ENCODE data around the gene GRM3.

The GRM3 gene

DNA sequence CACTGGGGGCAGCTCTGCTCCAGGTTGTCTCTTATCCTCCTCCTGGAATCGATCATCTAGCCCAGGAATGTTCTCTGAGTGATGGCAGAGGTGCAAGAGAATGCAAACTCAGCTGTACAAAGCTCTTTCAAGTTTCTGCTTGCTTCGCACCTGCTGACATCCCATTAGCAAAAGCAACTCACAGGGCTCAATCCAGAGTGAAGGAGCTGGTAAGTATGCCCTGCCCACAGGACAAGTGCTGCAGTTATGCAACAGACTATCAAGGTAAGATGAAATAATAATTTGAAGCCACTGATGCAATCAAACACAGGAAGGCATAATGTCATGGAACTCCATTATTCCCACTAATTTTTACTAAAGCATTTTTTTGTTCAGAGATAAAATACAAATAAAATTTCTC, 122.2 kb downstream of the GRM3 start:
- TF ChIP-seq, protein P1, sequence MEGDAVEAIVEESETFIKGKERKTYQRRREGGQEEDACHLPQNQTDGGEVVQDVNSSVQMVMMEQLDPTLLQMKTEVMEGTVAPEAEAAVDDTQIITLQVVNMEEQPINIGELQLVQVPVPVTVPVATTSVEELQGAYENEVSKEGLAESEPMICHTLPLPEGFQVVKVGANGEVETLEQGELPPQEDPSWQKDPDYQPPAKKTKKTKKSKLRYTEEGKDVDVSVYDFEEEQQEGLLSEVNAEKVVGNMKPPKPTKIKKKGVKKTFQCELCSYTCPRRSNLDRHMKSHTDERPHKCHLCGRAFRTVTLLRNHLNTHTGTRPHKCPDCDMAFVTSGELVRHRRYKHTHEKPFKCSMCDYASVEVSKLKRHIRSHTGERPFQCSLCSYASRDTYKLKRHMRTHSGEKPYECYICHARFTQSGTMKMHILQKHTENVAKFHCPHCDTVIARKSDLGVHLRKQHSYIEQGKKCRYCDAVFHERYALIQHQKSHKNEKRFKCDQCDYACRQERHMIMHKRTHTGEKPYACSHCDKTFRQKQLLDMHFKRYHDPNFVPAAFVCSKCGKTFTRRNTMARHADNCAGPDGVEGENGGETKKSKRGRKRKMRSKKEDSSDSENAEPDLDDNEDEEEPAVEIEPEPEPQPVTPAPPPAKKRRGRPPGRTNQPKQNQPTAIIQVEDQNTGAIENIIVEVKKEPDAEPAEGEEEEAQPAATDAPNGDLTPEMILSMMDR (IDR thresholded peaks at IDR 0.05; ENCODE audit: insufficient read depth, low read depth, low read length, missing control alignments): no peak

DNA sequence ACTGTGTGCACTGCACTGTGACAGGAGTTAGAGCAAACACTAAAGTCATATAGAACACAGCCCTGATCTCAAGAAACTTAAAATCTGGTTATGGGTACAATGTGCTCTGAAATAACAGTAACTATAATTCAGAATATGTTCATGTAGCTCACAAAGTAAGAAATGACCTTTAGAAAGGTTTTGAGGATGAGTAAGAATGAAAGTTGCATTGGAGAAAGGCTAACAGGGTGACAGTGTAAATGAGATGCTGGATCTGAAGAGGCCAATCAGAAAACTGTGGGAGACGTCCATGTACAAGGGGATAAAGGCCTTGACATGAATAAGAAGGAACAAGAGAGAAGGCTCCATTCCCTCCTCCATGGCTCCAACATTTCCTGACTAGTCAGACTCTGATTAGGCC, 124.7 kb downstream of the GRM3 start:
- DNase-seq (ENCODE audit: low read depth): no peak
- H3K4me3 ChIP-seq (ENCODE audit: low read length): no peak overlapping the region
- TF ChIP-seq, protein P1 (IDR thresholded peaks at IDR 0.05; ENCODE audit: insufficient read depth, low read depth, low read length, missing control alignments): no peak

More for the DNA sequence above, 122.2 kb downstream of the GRM3 start:
- no peak overlapping the region for H3K4me3 ChIP-seq (ENCODE audit: low read length)
- no peak for DNase-seq (ENCODE audit: low read depth)

DNA sequence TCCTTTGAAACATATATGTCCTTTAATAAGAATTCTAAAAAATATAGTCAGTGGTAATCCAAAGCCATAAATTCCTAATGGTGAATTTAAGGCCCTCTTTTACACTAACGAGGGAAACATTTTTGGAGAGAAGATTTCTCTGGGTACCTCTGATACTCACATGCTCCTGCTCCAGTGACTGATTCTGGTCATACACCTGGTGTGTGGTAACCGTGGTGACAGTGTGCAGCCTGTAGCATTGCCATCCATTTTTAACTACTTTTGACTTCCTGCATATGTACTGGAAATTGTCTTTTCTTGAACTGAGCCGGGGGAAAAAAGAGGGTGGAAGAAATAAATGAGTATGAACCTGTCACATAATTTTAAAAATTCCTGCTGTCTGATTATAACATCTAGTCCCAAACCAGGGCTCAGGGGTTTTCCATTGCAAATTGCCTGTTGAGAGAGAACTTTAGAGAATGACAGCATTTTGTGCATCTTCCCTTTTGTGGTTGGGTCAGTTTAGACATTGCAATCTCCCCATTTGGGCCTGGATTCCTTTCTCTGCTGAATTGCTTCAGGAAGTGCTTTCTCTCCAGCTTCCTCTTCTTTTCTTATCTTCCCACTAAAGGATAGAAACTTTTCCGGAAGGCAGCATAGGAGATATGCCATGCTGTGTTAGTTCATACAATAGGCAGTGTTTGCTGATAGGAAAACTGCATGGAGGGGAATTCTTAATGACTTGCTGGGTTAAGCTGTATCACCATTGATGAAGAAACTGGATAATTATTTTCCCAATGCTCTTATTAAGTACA, 125.5 kb downstream of the GRM3 start:
- H3K4me3 ChIP-seq (ENCODE audit: low read length): no peak overlapping the region
- TF ChIP-seq, protein P1 (IDR thresholded peaks at IDR 0.05; ENCODE audit: insufficient read depth, low read depth, low read length, missing control alignments): no peak
- DNase-seq (ENCODE audit: low read depth): no peak

DNA sequence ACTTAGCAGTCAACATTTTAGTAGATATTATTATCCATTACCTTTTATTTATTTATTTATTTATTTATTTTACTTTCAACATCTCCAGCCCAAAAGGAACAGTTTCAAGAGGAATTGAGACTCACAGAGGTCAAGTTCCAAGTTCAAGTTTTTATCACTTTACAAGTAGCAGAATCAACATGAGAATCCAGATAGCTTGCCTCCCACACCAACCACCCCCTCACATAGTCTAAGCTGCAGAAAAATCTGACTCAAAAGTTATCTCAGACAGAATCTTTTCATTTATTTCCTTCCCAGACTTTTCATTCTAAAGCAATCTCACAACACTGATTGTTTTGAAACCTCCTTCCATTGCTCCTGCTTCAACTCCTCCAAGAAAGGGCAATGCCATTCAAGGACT, 129.6 kb downstream of the GRM3 start:
- DNase-seq (ENCODE audit: low read depth): no peak
- TF ChIP-seq, protein P1 (IDR thresholded peaks at IDR 0.05; ENCODE audit: insufficient read depth, low read depth, low read length, missing control alignments): no peak
- H3K4me3 ChIP-seq (ENCODE audit: low read length): no peak overlapping the region

DNA sequence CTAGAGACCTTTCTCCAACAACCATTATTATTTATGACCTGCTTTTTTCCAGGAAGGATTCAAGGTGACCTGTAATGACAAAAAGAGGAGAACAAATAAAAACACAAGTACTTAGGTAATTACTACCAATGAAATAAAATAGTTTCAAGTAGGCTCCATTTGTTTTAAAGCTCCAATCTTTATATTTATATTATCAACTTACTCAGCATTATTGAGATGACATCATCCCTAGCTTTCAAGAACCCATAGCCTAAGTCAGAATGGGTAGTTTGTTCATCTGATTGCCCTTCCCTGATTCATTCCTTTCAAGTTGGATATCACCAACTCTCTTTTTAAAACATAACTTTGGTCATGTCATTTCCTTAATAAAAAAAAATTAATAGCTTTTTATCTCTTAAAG, 131.5 kb downstream of the GRM3 start:
- no peak for DNase-seq (ENCODE audit: low read depth)
- no peak overlapping the region for H3K4me3 ChIP-seq (ENCODE audit: low read length)
- TF ChIP-seq, protein P1 (IDR thresholded peaks at IDR 0.05; ENCODE audit: insufficient read depth, low read depth, low read length, missing control alignments): no peak

DNA sequence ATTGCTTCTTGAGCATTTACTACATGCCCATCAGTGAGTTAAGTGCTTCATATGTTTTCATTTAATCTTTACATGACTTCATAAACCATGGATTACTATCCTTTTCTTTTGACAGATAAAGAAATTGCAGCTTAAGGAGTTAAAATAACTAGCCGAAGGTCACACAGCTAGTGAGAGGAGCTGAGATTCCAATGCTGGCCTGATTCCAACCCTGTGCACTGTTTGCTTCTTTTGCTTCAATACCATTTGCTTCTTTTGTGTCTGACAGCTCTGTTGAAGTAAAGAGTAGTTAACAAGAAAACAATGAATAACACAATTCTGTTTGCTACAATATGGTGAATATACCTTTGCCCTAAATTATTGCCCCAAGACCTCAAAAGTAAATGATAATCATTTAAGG, 132.4 kb downstream of the GRM3 start:
- no peak for DNase-seq (ENCODE audit: low read depth)
- H3K4me3 ChIP-seq (ENCODE audit: low read length): no peak overlapping the region
- TF ChIP-seq, protein P1 (IDR thresholded peaks at IDR 0.05; ENCODE audit: insufficient read depth, low read depth, low read length, missing control alignments): no peak

DNA sequence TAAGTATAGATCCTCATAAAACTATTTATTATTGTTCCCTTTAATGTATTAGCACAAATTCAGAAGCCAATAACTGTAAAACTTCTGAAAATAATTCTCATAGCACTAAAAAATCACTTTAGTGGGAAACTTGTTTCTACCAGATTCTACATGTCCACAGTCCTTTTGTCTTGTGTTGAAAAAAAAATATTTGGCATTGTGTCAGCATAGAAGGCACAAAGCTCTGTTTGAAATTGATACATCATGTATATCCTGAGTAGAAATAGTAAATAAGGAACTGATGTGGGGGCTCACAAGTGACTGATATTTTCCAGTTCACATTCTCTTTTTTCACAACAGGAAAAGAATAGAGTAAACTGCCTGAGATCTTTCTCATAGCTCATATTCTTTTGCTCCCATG, 134.6 kb downstream of the GRM3 start:
- no peak overlapping the region for H3K4me3 ChIP-seq (ENCODE audit: low read length)
- DNase-seq (ENCODE audit: low read depth): no peak
- TF ChIP-seq, protein P1 (IDR thresholded peaks at IDR 0.05; ENCODE audit: insufficient read depth, low read depth, low read length, missing control alignments): no peak

Data from epithelial cell of esophagus (primary cell).